ENCODE data around the gene PBX1.
A peak's percentile ranks its signal among the peaks of the same experiment; 100 is the strongest.

Gene PBX1

GRCh38 chr1:164559342-164560051 is 513 bp downstream of the PBX1 start:
- TF ChIP-seq CTCF (IDR thresholded peaks at IDR 0.05; ENCODE audit: control insufficient read depth, insufficient read depth, low read depth, low read length, missing control alignments), result no peak
- H3K4me3 ChIP-seq (ENCODE audit: control insufficient read depth, low read depth, low read length), result peak overlapping the region; percentile 53
- DNase-seq (ENCODE audit: low read depth), result no peak

- TF ChIP-seq CTCF (IDR thresholded peaks at IDR 0.05; ENCODE audit: control insufficient read depth, insufficient read depth, low read depth, low read length, missing control alignments), result no peak
- DNase-seq (ENCODE audit: low read depth), result no peak
- H3K4me3 ChIP-seq (ENCODE audit: control insufficient read depth, low read depth, low read length), result peak overlapping the region; percentile 53
Observed at GRCh38 chr1:164560121-164560541, 1.1 kb downstream of the PBX1 start.

GRCh38 chr1:164560556-164560955 is 1.6 kb downstream of the PBX1 start:
- H3K4me3 ChIP-seq (ENCODE audit: control insufficient read depth, low read depth, low read length), result peak overlapping the region; percentile 53
- no peak for DNase-seq (ENCODE audit: low read depth)
- no peak for TF ChIP-seq CTCF (IDR thresholded peaks at IDR 0.05; ENCODE audit: control insufficient read depth, insufficient read depth, low read depth, low read length, missing control alignments)

GRCh38 chr1:164561007-164561406 is 2.0 kb downstream of the PBX1 start:
- no peak for DNase-seq (ENCODE audit: low read depth)
- no peak for TF ChIP-seq CTCF (IDR thresholded peaks at IDR 0.05; ENCODE audit: control insufficient read depth, insufficient read depth, low read depth, low read length, missing control alignments)
- peak overlapping the region; percentile 53 for H3K4me3 ChIP-seq (ENCODE audit: control insufficient read depth, low read depth, low read length)

GRCh38 chr1:164561472-164561871 is 2.5 kb downstream of the PBX1 start:
- peak overlapping the region; percentile 53 for H3K4me3 ChIP-seq (ENCODE audit: control insufficient read depth, low read depth, low read length)

GRCh38 chr1:164562061-164562460 is 3.1 kb downstream of the PBX1 start:
- no peak for DNase-seq (ENCODE audit: low read depth)
- no peak for TF ChIP-seq CTCF (IDR thresholded peaks at IDR 0.05; ENCODE audit: control insufficient read depth, insufficient read depth, low read depth, low read length, missing control alignments)
- peak overlapping the region; percentile 53 for H3K4me3 ChIP-seq (ENCODE audit: control insufficient read depth, low read depth, low read length)

More at GRCh38 chr1:164561472-164561871, 2.5 kb downstream of the PBX1 start:
- TF ChIP-seq CTCF (IDR thresholded peaks at IDR 0.05; ENCODE audit: control insufficient read depth, insufficient read depth, low read depth, low read length, missing control alignments), result no peak
- DNase-seq (ENCODE audit: low read depth), result no peak
